ENCODE results near the gene FUNDC2.

The FUNDC2 gene

DNA sequence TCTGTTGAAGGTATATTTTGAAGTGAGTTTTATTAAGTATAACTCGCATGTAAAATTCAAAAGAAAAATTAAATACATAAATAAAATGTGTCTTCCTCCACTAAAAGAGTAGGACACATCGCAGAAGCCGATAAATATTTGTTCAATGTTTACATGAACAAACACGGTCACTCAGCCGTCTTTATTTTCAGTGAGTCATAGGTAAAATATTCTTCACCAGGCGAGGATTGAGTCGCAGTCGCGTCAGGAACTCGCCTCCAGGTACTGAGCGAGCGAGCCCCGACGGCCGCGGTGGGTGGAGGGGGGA lies 271 bp upstream of the FUNDC2 start:
- DNase-seq: no peak

DNA sequence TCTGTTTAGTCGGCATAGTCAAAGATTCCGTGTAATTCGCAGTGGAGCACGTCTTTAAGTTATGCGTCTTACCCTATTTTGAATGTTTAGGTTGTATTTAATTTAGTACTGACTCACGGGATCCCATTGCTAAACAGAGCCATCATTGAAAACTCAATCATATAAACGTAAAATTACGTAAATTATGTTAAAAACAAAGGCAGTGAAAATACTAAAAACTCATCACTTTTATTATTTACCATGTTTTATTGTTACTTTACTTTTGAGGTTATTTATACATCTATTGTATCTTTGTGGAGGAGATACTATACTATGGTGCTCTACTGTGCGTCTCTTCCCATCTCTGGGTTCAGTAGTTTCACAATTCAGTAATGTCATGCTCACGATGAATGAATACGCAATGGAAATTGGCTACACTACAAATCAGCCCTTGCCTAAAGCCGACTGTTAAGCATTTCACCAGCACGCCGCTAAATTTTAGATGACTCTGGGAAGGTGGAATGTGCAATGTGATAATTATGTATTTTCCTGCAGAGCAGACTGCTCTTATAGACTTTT lies 944 bp downstream of the FUNDC2 start:
- no peak for DNase-seq

GRCh38 chrX:155028129-155028528 lies 1.5 kb downstream of the FUNDC2 start:
- DNase-seq: no peak

GRCh38 chrX:155028877-155029291 lies 2.2 kb downstream of the FUNDC2 start:
- DNase-seq: no peak

DNA sequence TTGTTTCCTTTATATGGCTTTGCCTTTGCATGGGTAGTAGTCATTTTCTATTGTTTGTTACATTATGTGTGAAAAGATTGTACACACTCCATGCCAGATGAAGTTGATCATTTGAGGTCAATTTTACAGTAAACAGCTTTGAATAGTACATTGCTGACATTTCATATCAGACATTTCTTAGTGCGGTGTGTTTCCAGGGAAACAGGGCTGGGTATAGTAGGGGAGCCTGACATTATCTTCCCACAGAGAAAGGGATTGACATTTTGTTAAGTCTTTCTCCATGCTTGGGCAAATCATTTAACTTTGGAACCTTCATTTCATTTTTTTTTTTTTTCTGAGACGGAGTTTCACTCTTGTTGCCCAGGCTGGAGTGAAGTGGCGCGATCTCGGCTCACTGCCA lies 5.0 kb downstream of the FUNDC2 start:
- no peak for DNase-seq

DNA sequence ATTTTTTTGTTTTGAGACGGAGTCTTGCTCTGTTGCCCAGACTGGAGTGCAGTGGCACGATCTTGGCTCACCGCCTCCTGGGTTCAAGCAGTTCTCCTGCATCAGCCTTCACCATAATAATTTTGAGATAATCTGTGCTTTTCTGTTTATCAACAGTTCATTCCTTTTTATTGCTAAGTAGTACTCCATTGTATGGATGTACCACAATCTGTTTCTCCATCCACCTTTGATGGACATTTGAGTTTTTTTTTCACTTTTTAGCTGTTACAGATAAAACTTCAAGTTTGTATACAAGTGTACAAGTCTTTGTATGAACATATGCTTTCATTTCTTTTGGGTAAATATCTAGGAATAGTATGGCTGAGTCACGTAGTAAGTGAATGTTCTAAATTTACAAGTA lies 9.0 kb downstream of the FUNDC2 start:
- DNase-seq: no peak

DNA sequence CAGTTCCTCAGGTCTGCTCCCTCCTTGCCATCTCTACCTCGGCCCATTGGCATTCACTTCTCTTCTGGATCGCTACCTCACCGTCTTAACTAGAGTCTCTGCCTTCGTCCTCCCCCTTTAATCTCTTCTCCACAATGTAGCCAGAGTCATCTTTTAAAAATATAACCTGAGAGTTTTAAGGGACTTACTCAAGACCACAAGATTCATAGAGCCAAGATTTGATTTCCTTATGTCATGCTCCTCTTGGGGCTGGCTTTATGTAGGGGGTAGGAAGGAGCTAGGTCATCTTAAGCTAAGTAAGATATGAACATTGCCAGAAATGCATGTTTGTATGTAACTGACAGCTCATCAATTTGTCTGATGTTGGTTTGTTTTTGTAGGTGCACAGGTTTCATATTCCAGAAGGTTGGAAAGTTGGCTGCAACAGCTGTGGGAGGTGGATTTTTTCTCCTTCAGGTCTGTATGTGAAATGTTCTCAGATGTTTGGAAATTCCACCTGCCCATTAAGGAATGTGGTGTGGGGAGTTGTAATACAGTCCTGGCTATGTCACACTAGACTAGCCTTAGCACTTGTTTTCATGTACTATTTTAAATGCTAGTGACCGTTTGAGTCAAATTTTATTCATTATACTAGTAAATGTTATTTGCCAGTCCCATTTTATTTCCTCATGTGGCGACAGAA lies 19.6 kb downstream of the FUNDC2 start:
- DNase-seq: no peak

DNA sequence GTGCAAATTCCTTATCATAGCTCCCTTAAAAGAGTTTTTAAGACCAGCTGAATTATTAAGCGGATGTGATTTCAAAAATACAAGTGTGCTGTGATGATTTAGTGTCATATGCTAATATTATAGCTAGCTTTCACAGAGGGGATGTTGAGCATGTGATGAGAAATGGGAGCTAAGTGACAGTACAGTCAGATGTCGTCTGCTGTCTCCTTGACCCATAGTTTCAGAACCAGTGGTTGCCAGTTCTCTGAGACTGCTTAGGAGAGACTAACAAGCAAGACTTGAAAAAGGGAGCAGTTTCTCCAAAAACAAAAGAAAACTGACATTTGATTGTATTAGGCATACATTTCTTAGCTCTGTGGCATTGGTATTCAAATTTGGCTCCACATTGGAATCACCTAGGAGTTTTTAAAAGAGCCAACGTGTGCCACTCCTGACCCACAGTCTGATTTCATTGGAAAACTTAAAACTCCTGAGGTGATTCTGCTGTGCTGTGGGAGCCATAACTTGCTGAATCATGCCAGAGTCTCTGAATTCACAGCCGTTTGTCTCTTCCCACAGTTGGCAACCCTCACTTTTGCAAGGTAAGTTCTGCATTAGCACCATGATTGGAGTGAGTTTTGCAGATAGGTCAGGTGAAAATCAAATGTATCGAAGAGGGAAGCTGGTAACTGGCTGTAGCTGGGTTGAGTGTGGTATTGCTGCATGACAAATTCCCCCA lies 20.3 kb downstream of the FUNDC2 start:
- DNase-seq: no peak

GRCh38 chrX:155048977-155049619 lies 22.5 kb downstream of the FUNDC2 start:
- no peak for DNase-seq

- DNase-seq: no peak
Observed at GRCh38 chrX:155052738-155053498, 26.3 kb downstream of the FUNDC2 start.

- DNase-seq: no peak
Observed at GRCh38 chrX:155053656-155054055, 27.0 kb downstream of the FUNDC2 start.

- DNase-seq: no peak
Observed at GRCh38 chrX:155054255-155054654, 27.6 kb downstream of the FUNDC2 start.

- DNase-seq: no peak
Observed at GRCh38 chrX:155055494-155055893, 28.9 kb downstream of the FUNDC2 start.

GRCh38 chrX:155056471-155056870 lies 29.8 kb downstream of the FUNDC2 start:
- no peak for DNase-seq

DNA sequence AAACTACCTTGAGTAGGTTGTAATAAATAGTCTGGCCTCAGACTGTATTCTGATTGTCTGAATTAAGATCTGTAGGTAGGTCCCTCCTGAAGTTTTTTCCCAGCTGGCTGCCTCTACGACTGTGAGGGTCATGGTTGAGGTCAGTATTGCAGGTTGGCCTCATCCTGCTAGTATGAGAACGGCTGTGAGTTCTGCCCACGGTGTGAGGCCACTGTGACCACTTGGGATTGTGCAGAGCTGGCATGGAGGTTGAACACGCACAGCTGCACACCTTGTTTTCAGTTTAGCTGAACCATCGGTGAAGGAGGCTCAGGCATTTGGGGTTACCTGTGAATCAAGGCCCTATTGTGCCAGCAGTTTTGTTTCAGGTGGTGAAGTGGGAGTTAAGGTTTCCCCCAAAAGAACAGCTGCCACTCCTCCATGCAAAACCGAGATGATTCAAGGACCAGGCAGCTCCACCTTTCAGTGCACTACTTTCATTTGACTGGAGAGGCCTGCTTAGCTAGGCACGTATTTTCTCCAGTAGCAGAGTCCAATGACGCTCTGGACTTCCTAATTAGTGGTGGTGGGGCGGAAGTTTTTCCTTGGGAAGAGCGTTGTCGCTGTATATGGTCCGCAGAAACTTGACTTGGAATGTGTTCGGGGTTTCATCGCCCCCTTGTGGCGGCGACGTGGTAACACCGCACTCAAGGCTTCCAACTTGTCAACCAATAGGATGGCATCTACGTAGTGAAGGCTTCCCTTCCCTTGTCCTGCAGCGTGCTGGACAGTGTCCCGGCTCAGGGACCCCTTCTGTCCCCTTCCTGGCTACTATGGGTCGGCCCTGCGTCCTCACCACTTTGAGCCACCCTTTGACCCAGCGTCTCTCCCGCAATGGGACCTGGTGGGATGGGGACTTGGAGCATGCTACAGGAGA lies 30.5 kb downstream of the FUNDC2 start:
- no peak for DNase-seq

DNA sequence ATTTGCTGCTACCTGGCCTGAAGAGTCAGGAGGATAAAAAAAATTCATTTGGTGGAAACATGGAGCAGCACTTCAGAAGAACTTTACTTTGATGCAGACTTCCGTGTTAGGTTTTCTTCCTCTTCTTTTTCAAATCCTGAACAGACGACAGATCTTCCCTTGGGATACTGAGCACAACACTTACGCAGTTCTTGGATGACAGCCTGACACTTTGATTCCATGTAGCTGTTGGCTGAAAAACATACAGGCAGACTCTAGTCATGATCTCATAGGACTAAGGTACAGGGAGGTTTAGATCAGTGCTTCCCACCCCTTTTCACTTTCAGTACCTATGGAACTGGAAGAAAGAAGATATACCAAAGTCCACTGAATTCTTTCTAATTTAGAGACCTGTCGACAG lies 35.1 kb downstream of the FUNDC2 start:
- no peak for DNase-seq

GRCh38 chrX:155065035-155065734 lies 38.5 kb downstream of the FUNDC2 start:
- no peak for DNase-seq

DNA sequence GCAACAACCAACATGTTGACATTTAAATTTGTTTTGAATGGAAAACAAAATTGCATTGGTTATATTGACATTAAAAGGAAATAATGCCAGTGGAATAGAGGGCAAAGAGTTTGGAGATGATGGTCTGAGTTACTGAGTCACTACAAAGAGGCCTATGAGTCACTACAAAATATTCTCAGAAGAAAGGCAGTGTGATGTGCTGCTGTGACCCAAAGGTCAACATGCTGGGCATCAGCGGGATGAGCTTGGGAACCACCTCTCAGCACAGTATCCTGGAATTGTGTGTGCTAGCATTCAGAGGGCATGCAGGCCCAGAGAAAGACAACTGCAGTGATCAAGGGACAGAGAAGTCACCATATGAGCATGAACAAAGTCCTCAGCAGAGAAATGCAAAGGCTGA lies 41.5 kb downstream of the FUNDC2 start:
- DNase-seq: no peak

DNA sequence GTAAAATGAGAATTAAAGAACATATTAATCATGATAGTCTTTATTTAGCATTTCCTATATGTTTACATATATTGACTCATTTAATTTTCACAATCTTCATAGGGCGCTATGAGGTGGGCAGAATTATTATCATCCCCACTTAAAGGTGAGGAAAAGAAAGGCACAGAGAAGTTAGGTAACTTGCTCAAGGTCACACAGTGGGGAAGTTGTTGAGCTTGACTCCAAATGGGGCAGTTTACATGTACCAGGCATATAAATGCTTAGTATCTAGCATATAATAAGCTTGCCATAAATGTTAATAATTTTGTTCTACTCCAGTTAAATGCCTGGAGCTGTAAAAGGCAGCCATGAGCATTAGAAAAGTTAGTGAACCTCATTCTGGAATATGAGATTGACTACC lies 42.8 kb downstream of the FUNDC2 start:
- DNase-seq: no peak

- no peak for DNase-seq
Observed at GRCh38 chrX:155070038-155070437, 43.4 kb downstream of the FUNDC2 start.

DNA sequence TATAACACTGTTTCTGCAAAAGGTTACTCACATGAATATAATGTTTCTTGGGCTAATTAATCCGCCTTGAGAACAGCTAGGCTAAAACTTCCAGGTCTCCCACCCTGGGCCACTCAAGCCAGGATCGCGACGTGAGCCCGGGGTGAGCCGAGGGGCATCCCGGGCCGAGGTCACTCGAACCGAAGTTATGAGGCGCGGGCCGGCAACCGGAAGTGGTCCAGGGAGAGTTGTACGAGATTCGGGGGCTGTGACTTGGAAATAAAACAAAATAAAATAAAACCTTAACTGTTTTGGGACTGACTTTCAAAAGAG lies 44.0 kb downstream of the FUNDC2 start:
- no peak for DNase-seq
